Upper lobe of left lung (tissue), 6 donors: Measurements from ENCODE around the gene ZNF608. TPM values are rescaled to one million over a fixed set of nuclear protein-coding genes. Genes with fewer than 3 reads are reported as not detected.

Experiments
- ATAC-seq, 2 donors: fragments of 200-7000 bp; cut with Tn5 transposase; one replicate each; pipeline ENCODE4 v1.9.1; 2022; ENCODE audit warnings: mild to moderate bottlenecking in 2 of 2, moderate library complexity in 2 of 2; ENCODE audit not compliant: low FRiP score in 2 of 2
- DNase-seq, 2 donors: peaks; one replicate each; pipeline ENCODE4 v3.0.0-alpha.2; 2019 to 2020
- H3K27ac ChIP-seq, 4 donors: fragments of 200-600 bp; sonication (generic); one replicate each; pipeline ENCODE4 v1.5.1; 2016 to 2019
- H3K27me3 ChIP-seq, 4 donors: fragments of 200-600 bp; sonication (generic); one replicate each; pipeline ENCODE4 v1.5.1; 2017 to 2019
- H3K36me3 ChIP-seq, 4 donors: fragments of 200-600 bp; sonication (generic); one replicate each; pipeline ENCODE4 v1.5.1; 2016 to 2019
- H3K4me1 ChIP-seq, 4 donors: fragments of 200-600 bp; sonication (generic); one replicate each; pipeline ENCODE4 v1.5.1; 2018 to 2019
- H3K4me3 ChIP-seq, 4 donors: fragments of 200-600 bp; sonication (generic); one replicate each; pipeline ENCODE4 v1.5.1; 2017 to 2019; ENCODE audit warnings: mild to moderate bottlenecking in 2 of 4, moderate library complexity in 1 of 4
- H3K9me3 ChIP-seq, 4 donors: fragments of 200-600 bp; sonication (generic); one replicate each; pipeline ENCODE4 v1.5.1; 2018 to 2019
- CTCF ChIP-seq, 6 experiments: fragments of 450-650 bp in 4 of 6; fragments of 200-600 bp in 2 of 6; sonication (generic) in 2 of 6; IDR thresholded peaks; one replicate each; pipeline ENCODE4 v1.5.1; 2016 to 2019; ENCODE audit warnings: antibody characterized with exemption in 6 of 6
- EP300 ChIP-seq, 4 donors: sonication (generic); formaldehyde crosslinking; IDR thresholded peaks; one replicate each; pipeline ENCODE4 v1.5.1; 2017; ENCODE audit warnings: antibody characterized with exemption in 4 of 4, control low read depth in 2 of 4
- POLR2A ChIP-seq, 4 donors: fragments of 450-650 bp; IDR thresholded peaks; one replicate each; pipeline ENCODE4 v1.5.1; 2016 to 2017; ENCODE audit warnings: antibody characterized with exemption in 4 of 4, mild to moderate bottlenecking in 2 of 4
- POLR2AphosphoS5 ChIP-seq, 2 donors: sonication (generic); formaldehyde crosslinking; IDR thresholded peaks; one replicate each; pipeline ENCODE4 v1.5.1; 2017; ENCODE audit warnings: antibody characterized with exemption in 2 of 2
- whole genome bisulfite sequencing, 2 donors: methylation state at CpG; one replicate each; pipeline ENCODE4 v1.1.5; 2017 to 2018; 5-methylcytosine and 5-hydroxymethylcytosine counted together
- total RNA-seq, 6 donors: library from RNA; depleted of rRNA in 4 of 6; stranded (reverse); fragments of >200 nt in 4 of 6; gene quantifications; one replicate each; pipeline versions ENCODE4 v1.1.0 to v1.2.1, GENCODE V29; 2016 to 2021
- donor health status: DM: no; HTN: no; CAD: no; lungs with moderate emphysema.
- donor health status: DM: no; HTN: yes; CAD: no; lungs with severe emphysema.

ZNF608 gene
- total RNA-seq, 6 donors from 2014 or later = 21.8 to 54.9 (median 41.7) TPM

GRCh38 chr5:124698770-124699169 lies 47.7 kb downstream of the ZNF608 start:
- peak in 1 of 2 donors; percentile 56 for ATAC-seq
- TF ChIP-seq POLR2A (IDR thresholded peaks at IDR 0.05) = no peak
- TF ChIP-seq CTCF (IDR thresholded peaks at IDR 0.05) = no peak
- no peak for TF ChIP-seq POLR2AphosphoS5 (IDR thresholded peaks at IDR 0.05)
- no peak for TF ChIP-seq EP300 (IDR thresholded peaks at IDR 0.05)
- 69 to 79% methylated on average over 1 of the region's 1 CpG for WGBS, 2 donors

GRCh38 chr5:124697933-124698591 lies 48.4 kb downstream of the ZNF608 start:
- Histone ChIP-seq H3K4me3 (no peak overlapping the region), H3K4me1 (peaks cover 15 to 36% (median 25%) of the 10 kb centered on the region in 4 donors), H3K36me3 (no peaks in the 10 kb centered on the region), H3K27me3 (no peaks in the 10 kb centered on the region), H3K9me3 (no peaks in the 10 kb centered on the region), H3K27ac (peak overlapping the region; percentile 33 to 83 (median 54))
- 37 to 49% methylated on average over 4 of the region's 4 CpGs for WGBS, 2 donors
- TF ChIP-seq POLR2A (IDR thresholded peaks at IDR 0.05) (no peak), CTCF (IDR thresholded peaks at IDR 0.05) (no peak), EP300 (IDR thresholded peaks at IDR 0.05) (no peak), POLR2AphosphoS5 (IDR thresholded peaks at IDR 0.05) (no peak)
- ATAC-seq (peak; percentile 34 to 45), DNase-seq (no peak)

More at GRCh38 chr5:124698770-124699169, 47.7 kb downstream of the ZNF608 start:
- H3K27ac ChIP-seq = peak overlapping the region; percentile 33 to 83 (median 54)
- no peak for DNase-seq
- H3K4me1 ChIP-seq = peaks cover 19 to 36% (median 30%) of the 10 kb centered on the region in 4 donors
- H3K9me3 ChIP-seq = no peaks in the 10 kb centered on the region
- no peak overlapping the region for H3K4me3 ChIP-seq
- H3K27me3 ChIP-seq = no peaks in the 10 kb centered on the region
- H3K36me3 ChIP-seq = no peaks in the 10 kb centered on the region

GRCh38 chr5:124697501-124697900 lies 48.9 kb downstream of the ZNF608 start:
- no peak overlapping the region for H3K4me3 ChIP-seq
- H3K36me3 ChIP-seq = no peaks in the 10 kb centered on the region
- WGBS, 2 donors = 81 to 84% methylated on average over 1 of the region's 1 CpG
- H3K27ac ChIP-seq = peak overlapping the region in 3 of 4 donors; percentile 40 to 83 (median 68)
- ATAC-seq (peak in 1 of 2 donors; percentile 20), DNase-seq (no peak)
- H3K4me1 ChIP-seq = peaks cover 16 to 37% (median 27%) of the 10 kb centered on the region in 4 donors
- H3K27me3 ChIP-seq = no peaks in the 10 kb centered on the region
- no peaks in the 10 kb centered on the region for H3K9me3 ChIP-seq
- no peak for TF ChIP-seq POLR2AphosphoS5 (IDR thresholded peaks at IDR 0.05)
- no peak for TF ChIP-seq CTCF (IDR thresholded peaks at IDR 0.05)
- TF ChIP-seq EP300 (IDR thresholded peaks at IDR 0.05) = no peak
- TF ChIP-seq POLR2A (IDR thresholded peaks at IDR 0.05) = no peak

GRCh38 chr5:124696898-124697297 lies 49.5 kb downstream of the ZNF608 start:
- Histone ChIP-seq H3K4me1 (peaks cover 20 to 39% (median 30%) of the 10 kb centered on the region in 4 donors), H3K27ac (peak overlapping the region in 2 of 4 donors; percentile 68 to 83), H3K4me3 (no peak overlapping the region), H3K9me3 (no peaks in the 10 kb centered on the region), H3K27me3 (no peaks in the 10 kb centered on the region), H3K36me3 (no peaks in the 10 kb centered on the region)
- DNase-seq (no peak), ATAC-seq (no peak)
- 89 to 92% methylated on average over 7 of the region's 7 CpGs for WGBS, 2 donors
- no peak for TF ChIP-seq CTCF (IDR thresholded peaks at IDR 0.05)
- no peak for TF ChIP-seq POLR2AphosphoS5 (IDR thresholded peaks at IDR 0.05)
- TF ChIP-seq POLR2A (IDR thresholded peaks at IDR 0.05) = no peak
- TF ChIP-seq EP300 (IDR thresholded peaks at IDR 0.05) = no peak
